Fibroblast of lung (primary cell): ENCODE results near the gene FKBP14. TPM values are rescaled to one million over a fixed set of nuclear protein-coding genes. Genes with fewer than 3 reads are reported as not detected.

Source experiments
- DNase-seq, 2 donors: peaks; one replicate each; pipeline versions ENCODE4 v3.0.0 to v3.0.0-alpha.2; 2010; ENCODE audit warnings: low read depth in 2 of 2
- H2AFZ ChIP-seq: 2 replicates; pipeline ENCODE4 v1.5.1; 2012; ENCODE audit warnings: low read length, control low read depth, inconsistent platforms
- H3K27ac ChIP-seq: 2 replicates; pipeline ENCODE4 v1.5.1; 2011; ENCODE audit warnings: low read length, control low read depth; ENCODE audit not compliant: insufficient read depth
- H3K27me3 ChIP-seq: 2 replicates; pipeline ENCODE4 v1.5.1; 2011; ENCODE audit warnings: mild to moderate bottlenecking, low read length; ENCODE audit not compliant: control insufficient read depth, insufficient read depth
- H3K36me3 ChIP-seq: 2 replicates; pipeline ENCODE4 v1.5.1; 2011; ENCODE audit warnings: low read length; ENCODE audit not compliant: control insufficient read depth, insufficient read depth
- H3K4me1 ChIP-seq: 2 replicates; pipeline ENCODE4 v1.5.1; 2011; ENCODE audit warnings: low read length; ENCODE audit not compliant: control insufficient read depth, insufficient read depth; ENCODE audit errors: extremely low read depth
- H3K4me2 ChIP-seq: 2 replicates; pipeline ENCODE4 v1.5.1; 2011; ENCODE audit warnings: low read length, control low read depth; ENCODE audit not compliant: insufficient read depth; ENCODE audit errors: extremely low read depth
- H3K4me3 ChIP-seq, 4 experiments: fragments of 200-600 bp in 1 of 4; sonication (generic) in 1 of 4; replicated peaks in 1 of 4; 2 replicates each; pipeline ENCODE4 v1.5.1; 2011 to 2016; ENCODE audit warnings: low read length in 4 of 4, low read depth in 3 of 4, mild to moderate bottlenecking in 3 of 4, control low read depth in 2 of 4, inconsistent platforms in 1 of 4, mixed read lengths in 1 of 4; ENCODE audit not compliant: insufficient read depth in 1 of 4; ENCODE audit errors: control extremely low read depth in 1 of 4
- H3K79me2 ChIP-seq: 2 replicates; pipeline ENCODE4 v1.5.1; 2012; ENCODE audit warnings: mild to moderate bottlenecking, low read length, inconsistent platforms; ENCODE audit not compliant: control insufficient read depth, insufficient read depth
- H3K9ac ChIP-seq: 2 replicates; pipeline ENCODE4 v1.5.1; 2011; ENCODE audit warnings: mild to moderate bottlenecking, low read length, control low read depth; ENCODE audit not compliant: insufficient read depth
- H3K9me3 ChIP-seq: 2 replicates; pipeline ENCODE4 v1.5.1; 2012; ENCODE audit warnings: low read depth, low read length; ENCODE audit not compliant: control insufficient read depth, insufficient read depth
- H4K20me1 ChIP-seq: 2 replicates; pipeline ENCODE4 v1.5.1; 2011; ENCODE audit warnings: low read length; ENCODE audit not compliant: control insufficient read depth, insufficient read depth; ENCODE audit errors: extremely low read depth
- EZH2 ChIP-seq: IDR thresholded peaks from 2 replicates; pipeline ENCODE4 v1.5.1; 2012; ENCODE audit warnings: low read length, control low read depth, mild to moderate bottlenecking; ENCODE audit errors: missing control alignments
- polyA plus RNA-seq, 2 donors: library from polyadenylated mRNA; depleted of rRNA in 1 of 2; stranded (reverse) in 1 of 2; unstranded in 1 of 2; fragments of >200 nt; gene quantifications; 2 replicates each; pipeline ENCODE4 v1.2.1, GENCODE V29; 2011 to 2012; ENCODE audit warnings: missing spikeins in 1 of 2
- total RNA-seq: library from RNA; depleted of rRNA; stranded (reverse); fragments of >200 nt; gene quantifications from 2 replicates; pipeline ENCODE4 v1.2.1, GENCODE V29; 2014
- TF ChIP-seq, protein P1 (sequence below), 2 donors: IDR thresholded peaks in 1 of 2; conservative IDR thresholded peaks in 1 of 2; 1 replicate in 1 of 2; 2 replicates in 1 of 2; pipeline ENCODE4 v1.5.1; 2011 to 2012; ENCODE audit warnings: low read length in 2 of 2, control low read depth in 1 of 2, inconsistent platforms in 1 of 2, low read depth in 1 of 2, mild to moderate bottlenecking in 1 of 2

Gene FKBP14
- total and polyA plus RNA-seq, 2 donors (not counting 1 experiment from before 2014, with no cell fraction given), result 21.8 to 52.0 TPM

DNA sequence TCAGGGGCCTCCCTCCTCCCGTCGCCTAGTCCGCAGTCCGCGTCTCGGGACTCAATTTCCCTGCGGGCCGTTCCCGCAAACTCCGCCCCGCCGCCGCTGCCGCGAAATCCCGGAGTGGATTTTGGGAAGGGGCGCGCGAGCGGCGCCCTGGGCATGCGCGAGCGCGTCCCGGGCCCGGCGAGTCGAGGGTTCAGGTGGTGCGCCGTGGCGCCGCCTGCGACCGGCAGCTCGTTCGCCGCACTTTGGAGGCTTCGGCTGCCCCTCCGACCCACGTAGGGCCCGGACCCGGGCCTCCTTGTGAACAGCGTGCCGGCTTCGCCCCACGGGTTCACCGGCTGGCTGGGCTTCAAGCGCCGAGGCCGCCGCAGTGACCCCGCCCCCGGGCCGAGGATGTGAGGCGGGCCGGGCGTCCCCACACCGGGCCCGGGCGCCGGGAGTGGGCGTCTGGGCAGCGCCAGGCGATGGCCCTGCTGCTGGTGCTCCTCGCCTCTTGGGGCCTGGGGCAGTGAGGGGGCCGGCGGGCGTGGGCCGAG lies 1.8 kb upstream of the FKBP14 start, which contains the start of gene PLEKHA8:
TSS of gene PLEKHA8 (plus strand) at position 197 of the 533 bp plus-strand sequence. CDS start 351 bp downstream, outside the sequence.
- Histone ChIP-seq H3K4me3 (peak within 1 kb of the TSS; percentile 84 to 97 (median 85)), H3K9ac (peak within 1 kb of the TSS; percentile 69), H3K27ac (peak within 1 kb of the TSS; percentile 53), H2AFZ (peak within 1 kb of the TSS; percentile 79), H3K9me3 (no peaks in the 10 kb centered on the region), H3K36me3 (no peaks in the 10 kb centered on the region), H3K79me2 (peaks cover 37% of the 10 kb centered on the region), H3K4me2 (peak within 1 kb of the TSS; percentile 89), H3K27me3 (no peaks in the 10 kb centered on the region), H4K20me1 (no peaks in the 10 kb centered on the region), H3K4me1 (peaks cover 14% of the 10 kb centered on the region)
- TF ChIP-seq EZH2, result no peak
- peak; percentile 82 to 86 for DNase-seq

DNA sequence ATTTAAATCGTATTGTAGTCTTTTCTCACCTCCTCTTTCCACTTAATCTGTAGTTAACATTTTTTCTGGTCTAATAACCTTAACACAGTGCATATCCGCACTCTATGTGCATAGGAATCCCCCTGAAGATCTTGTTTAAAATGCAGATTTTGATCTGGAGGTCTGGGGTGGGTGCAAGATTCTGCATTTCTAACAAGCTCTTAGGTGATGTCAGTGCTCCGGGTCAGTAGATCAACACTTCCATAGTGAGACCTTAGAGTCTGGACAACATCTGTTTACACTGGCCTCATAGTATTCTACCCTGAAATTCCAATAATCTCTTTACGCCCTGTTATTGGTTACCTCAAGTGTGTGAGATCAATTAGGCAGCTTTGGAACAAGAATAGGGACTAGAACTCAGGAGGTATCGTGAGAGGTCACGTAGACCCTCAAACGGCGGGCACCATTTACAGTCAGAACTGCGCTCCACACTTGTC lies 1.3 kb upstream of the FKBP14 start:
- peak overlapping the region; percentile 53 for H3K27ac ChIP-seq
- peak overlapping the region; percentile 60 for H2AFZ ChIP-seq
- no peak for TF ChIP-seq EZH2
- TF ChIP-seq, protein P1, sequence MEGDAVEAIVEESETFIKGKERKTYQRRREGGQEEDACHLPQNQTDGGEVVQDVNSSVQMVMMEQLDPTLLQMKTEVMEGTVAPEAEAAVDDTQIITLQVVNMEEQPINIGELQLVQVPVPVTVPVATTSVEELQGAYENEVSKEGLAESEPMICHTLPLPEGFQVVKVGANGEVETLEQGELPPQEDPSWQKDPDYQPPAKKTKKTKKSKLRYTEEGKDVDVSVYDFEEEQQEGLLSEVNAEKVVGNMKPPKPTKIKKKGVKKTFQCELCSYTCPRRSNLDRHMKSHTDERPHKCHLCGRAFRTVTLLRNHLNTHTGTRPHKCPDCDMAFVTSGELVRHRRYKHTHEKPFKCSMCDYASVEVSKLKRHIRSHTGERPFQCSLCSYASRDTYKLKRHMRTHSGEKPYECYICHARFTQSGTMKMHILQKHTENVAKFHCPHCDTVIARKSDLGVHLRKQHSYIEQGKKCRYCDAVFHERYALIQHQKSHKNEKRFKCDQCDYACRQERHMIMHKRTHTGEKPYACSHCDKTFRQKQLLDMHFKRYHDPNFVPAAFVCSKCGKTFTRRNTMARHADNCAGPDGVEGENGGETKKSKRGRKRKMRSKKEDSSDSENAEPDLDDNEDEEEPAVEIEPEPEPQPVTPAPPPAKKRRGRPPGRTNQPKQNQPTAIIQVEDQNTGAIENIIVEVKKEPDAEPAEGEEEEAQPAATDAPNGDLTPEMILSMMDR (conservative IDR thresholded peaks at IDR 0.05 in 1 of 2, IDR thresholded peaks at IDR 0.05 in 1 of 2; ENCODE audit: low read depth in 1 of 2, low read length in 2 of 2), result no peak
- H3K4me3 ChIP-seq, result peak overlapping the region; percentile 84 to 93 (median 85)
- H3K36me3 ChIP-seq, result no peaks in the 10 kb centered on the region
- H3K9me3 ChIP-seq, result no peaks in the 10 kb centered on the region
- peak overlapping the region; percentile 73 for H3K4me2 ChIP-seq
- H4K20me1 ChIP-seq, result no peaks in the 10 kb centered on the region
- H3K9ac ChIP-seq, result no peak overlapping the region
- no peaks in the 10 kb centered on the region for H3K27me3 ChIP-seq
- peaks cover 37% of the 10 kb centered on the region for H3K79me2 ChIP-seq
- peaks cover 12% of the 10 kb centered on the region for H3K4me1 ChIP-seq
- no peak for DNase-seq

DNA sequence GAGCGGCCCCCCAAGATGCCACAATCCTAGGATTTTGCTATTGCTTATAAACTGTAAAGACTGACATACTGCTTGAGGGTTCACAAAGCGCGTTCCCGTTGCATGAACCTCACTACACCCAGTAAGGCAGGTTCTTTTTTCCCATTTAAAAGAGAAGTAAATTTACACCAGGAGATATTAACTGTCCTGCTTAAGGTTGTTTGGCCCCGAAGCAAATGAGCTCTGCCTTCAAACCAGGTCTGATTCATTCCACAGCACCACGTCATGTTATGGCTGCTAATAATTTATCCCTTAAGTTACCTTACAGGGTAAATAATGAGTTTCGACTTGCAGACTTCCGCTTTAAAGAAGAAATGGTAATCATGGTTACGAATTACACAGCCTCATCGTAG lies 559 bp upstream of the FKBP14 start:
- Histone ChIP-seq H3K4me1 (peaks cover 6% of the 10 kb centered on the region), H3K4me2 (peak overlapping the region; percentile 73), H3K27me3 (no peaks in the 10 kb centered on the region), H3K4me3 (peak overlapping the region; percentile 46 to 93 (median 84)), H3K36me3 (no peaks in the 10 kb centered on the region), H4K20me1 (no peaks in the 10 kb centered on the region), H2AFZ (peak overlapping the region; percentile 60), H3K9me3 (no peaks in the 10 kb centered on the region), H3K9ac (peak overlapping the region; percentile 28), H3K27ac (peak overlapping the region; percentile 37), H3K79me2 (peaks cover 37% of the 10 kb centered on the region)
- DNase-seq, result peak in 1 of 2 donors; percentile 76
- no peak for TF ChIP-seq EZH2
- TF ChIP-seq, protein P1 (conservative IDR thresholded peaks at IDR 0.05 in 1 of 2, IDR thresholded peaks at IDR 0.05 in 1 of 2; ENCODE audit: low read depth in 1 of 2, low read length in 2 of 2), result no peak
